HFF-Myc (cell line): Measurements from ENCODE around the gene KCP.

Source experiments
- DNase-seq: peaks from one replicate; pipeline ENCODE4 v3.0.0-alpha.2; 2011; ENCODE audit warnings: low read depth; ENCODE audit errors: extremely low read depth
- H3K4me3 ChIP-seq: replicated peaks from 2 replicates; pipeline ENCODE4 v1.5.1; 2011; ENCODE audit warnings: low read depth, mild to moderate bottlenecking, control low read depth, low read length
- CTCF ChIP-seq: IDR thresholded peaks from 2 replicates; pipeline ENCODE4 v1.5.1; 2012; ENCODE audit warnings: mild to moderate bottlenecking, low read depth, low read length, control low read depth; ENCODE audit errors: missing control alignments

KCP gene

GRCh38 chr7:128831994-128832879, 78.3 kb downstream of the KCP start:
- TF ChIP-seq CTCF, result no peak
- DNase-seq, result no peak
- peak overlapping the region; percentile 93 for H3K4me3 ChIP-seq

- TF ChIP-seq CTCF, result no peak
- DNase-seq, result no peak
- peak overlapping the region; percentile 93 for H3K4me3 ChIP-seq
Measured at GRCh38 chr7:128831178-128831993, 79.1 kb downstream of the KCP start.

GRCh38 chr7:128830231-128831177, 80.0 kb downstream of the KCP start, which contains the start of gene FLNC:
FLNC (plus strand) TSS chr7:128830406; CDS start chr7:128830638, 232 bp downstream.
- TF ChIP-seq CTCF, result no peak
- DNase-seq, result no peak
- H3K4me3 ChIP-seq, result peak within 1 kb of the TSS; percentile 93

- no peak for DNase-seq
- H3K4me3 ChIP-seq, result peak overlapping the region; percentile 93
- no peak for TF ChIP-seq CTCF
Measured at GRCh38 chr7:128829391-128830166, 80.9 kb downstream of the KCP start.

- no peak for DNase-seq
- no peak overlapping the region for H3K4me3 ChIP-seq
- TF ChIP-seq CTCF, result no peak
Measured at GRCh38 chr7:128827971-128828711, 82.4 kb downstream of the KCP start.
